ENCODE results near the gene TENM3.

Gene TENM3

GRCh38 chr4:182678590-182678989 is 435.4 kb downstream of the TENM3 start:
- TF ChIP-seq, protein P1, sequence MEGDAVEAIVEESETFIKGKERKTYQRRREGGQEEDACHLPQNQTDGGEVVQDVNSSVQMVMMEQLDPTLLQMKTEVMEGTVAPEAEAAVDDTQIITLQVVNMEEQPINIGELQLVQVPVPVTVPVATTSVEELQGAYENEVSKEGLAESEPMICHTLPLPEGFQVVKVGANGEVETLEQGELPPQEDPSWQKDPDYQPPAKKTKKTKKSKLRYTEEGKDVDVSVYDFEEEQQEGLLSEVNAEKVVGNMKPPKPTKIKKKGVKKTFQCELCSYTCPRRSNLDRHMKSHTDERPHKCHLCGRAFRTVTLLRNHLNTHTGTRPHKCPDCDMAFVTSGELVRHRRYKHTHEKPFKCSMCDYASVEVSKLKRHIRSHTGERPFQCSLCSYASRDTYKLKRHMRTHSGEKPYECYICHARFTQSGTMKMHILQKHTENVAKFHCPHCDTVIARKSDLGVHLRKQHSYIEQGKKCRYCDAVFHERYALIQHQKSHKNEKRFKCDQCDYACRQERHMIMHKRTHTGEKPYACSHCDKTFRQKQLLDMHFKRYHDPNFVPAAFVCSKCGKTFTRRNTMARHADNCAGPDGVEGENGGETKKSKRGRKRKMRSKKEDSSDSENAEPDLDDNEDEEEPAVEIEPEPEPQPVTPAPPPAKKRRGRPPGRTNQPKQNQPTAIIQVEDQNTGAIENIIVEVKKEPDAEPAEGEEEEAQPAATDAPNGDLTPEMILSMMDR (conservative IDR thresholded peaks at IDR 0.05) = no peak
- no peak for TF ChIP-seq ZFX (IDR thresholded peaks at IDR 0.05)
- H3K27ac ChIP-seq = no peak overlapping the region

DNA sequence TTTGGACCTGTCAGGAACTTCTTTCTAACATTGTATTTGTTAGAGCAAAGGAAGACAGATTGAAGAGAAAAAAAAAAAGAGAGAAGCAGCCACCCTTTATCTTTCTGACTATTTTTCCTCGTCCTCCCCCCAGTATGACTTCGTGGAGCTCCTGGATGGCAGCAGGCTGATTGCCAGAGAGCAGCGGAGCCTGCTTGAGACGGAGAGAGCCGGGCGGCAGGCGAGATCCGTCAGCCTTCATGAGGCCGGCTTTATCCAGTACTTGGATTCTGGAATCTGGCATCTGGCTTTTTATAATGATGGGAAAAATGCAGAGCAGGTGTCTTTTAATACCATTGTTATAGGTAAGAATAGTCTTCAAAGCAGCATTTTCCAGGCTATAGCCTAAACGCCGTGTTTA is 436.3 kb downstream of the TENM3 start:
- no peak overlapping the region for H3K27ac ChIP-seq
- no peak for TF ChIP-seq ZFX (IDR thresholded peaks at IDR 0.05)
- TF ChIP-seq, protein P1 (conservative IDR thresholded peaks at IDR 0.05) = no peak

GRCh38 chr4:182680234-182680653 is 437.0 kb downstream of the TENM3 start:
- TF ChIP-seq, protein P1 (conservative IDR thresholded peaks at IDR 0.05) = no peak
- TF ChIP-seq ZFX (IDR thresholded peaks at IDR 0.05) = no peak
- no peak overlapping the region for H3K27ac ChIP-seq

DNA sequence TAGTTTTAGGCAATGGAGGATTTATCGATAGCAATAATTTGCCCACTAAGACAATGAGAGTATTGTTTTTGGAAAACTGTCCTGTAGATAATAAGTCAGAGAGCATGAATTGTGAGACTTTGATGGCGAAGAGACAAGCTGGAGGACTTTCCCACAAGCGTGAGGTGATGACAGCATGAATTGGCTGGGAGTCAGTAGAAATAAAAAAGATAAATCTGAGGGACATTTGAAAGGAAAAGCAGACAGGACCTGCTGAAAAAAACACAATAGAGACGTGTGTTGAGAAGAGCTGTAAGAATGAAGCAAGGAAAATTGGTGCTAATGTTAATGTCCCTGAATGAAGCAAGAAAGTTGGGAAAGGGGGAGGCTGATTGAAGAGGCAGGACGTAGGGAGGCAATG is 440.5 kb downstream of the TENM3 start:
- H3K27ac ChIP-seq = no peak overlapping the region
- no peak for TF ChIP-seq ZFX (IDR thresholded peaks at IDR 0.05)
- TF ChIP-seq, protein P1 (conservative IDR thresholded peaks at IDR 0.05) = no peak

DNA sequence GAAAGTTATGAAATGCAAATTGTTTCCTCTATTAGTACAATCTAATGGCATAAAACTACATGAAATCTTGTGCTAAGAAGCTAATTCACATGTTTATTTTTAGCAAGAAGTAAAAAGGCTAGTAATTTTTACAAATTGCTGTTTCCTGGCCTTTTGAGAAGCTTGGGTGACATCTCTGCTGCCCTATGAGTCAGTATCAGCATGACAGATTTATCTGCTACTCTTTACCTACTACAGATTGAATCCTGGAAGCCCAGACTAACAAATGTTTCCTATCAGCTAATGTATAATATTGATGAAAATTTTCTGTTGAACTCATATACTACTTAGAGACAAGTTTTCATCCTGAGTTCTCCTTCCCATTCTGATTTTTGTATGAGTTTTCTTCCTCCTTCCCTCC is 441.6 kb downstream of the TENM3 start:
- H3K27ac ChIP-seq = no peak overlapping the region
- TF ChIP-seq, protein P1 (conservative IDR thresholded peaks at IDR 0.05) = no peak
- no peak for TF ChIP-seq ZFX (IDR thresholded peaks at IDR 0.05)

DNA sequence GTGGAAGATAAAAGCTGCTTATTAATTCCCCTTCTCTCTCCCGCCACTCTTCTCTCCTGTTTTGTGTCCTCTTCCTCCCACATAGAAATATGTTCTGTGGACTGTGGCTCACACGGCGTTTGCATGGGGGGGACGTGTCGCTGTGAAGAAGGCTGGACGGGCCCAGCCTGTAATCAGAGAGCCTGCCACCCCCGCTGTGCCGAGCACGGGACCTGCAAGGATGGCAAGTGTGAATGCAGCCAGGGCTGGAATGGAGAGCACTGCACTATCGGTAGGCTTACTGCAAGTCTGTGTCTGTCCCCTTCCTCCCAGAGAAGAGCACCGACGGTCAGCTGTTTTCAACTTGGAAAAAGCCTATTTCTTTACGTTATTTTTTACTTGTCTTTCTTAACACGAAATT is 444.9 kb downstream of the TENM3 start:
- no peak overlapping the region for H3K27ac ChIP-seq
- TF ChIP-seq ZFX (IDR thresholded peaks at IDR 0.05) = no peak
- TF ChIP-seq, protein P1 (conservative IDR thresholded peaks at IDR 0.05) = no peak

DNA sequence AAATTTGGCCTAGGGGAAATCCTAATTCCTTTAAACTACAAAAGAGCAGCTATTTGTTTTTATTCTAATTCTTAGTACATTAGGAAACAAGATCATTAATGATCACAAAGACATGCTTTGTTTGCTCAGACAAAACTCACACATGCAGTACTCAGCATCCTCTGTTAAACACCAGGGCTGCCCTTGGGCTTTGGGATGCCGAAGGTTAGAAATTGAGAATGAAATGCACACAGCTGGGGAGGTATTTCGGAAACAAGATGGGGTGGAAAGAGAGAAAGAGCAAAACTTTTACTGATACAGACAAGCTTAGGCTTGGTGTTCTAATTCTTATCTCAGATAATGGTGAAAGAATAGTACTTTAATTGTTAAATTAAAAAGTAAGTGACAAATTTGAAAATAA is 451.3 kb downstream of the TENM3 start:
- H3K27ac ChIP-seq = no peak overlapping the region
- TF ChIP-seq, protein P1 (conservative IDR thresholded peaks at IDR 0.05) = no peak
- no peak for TF ChIP-seq ZFX (IDR thresholded peaks at IDR 0.05)

Data from C4-2B (cell line).